ENCODE measurements around the gene KCTD8. TPM values are rescaled to one million over a fixed set of nuclear protein-coding genes. Genes with fewer than 3 reads are reported as not detected.

Gene KCTD8
- total RNA-seq, 1 donor from 2014 or later, result not detected

- no peak for DNase-seq (ENCODE audit: extremely low spot score in 2 of 2)
- Histone ChIP-seq H3K27me3 (no peaks in the 10 kb centered on the region), H3K4me3 (no peak overlapping the region), H3K4me1 (no peaks in the 10 kb centered on the region), H3K9me3 (no peaks in the 10 kb centered on the region), H3K36me3 (no peaks in the 10 kb centered on the region), H3K27ac (no peak overlapping the region)
- intact Hi-C loops (cut with DNase I), result no loop called here
- TF ChIP-seq CTCF (IDR thresholded peaks at IDR 0.05) (no peak), POLR2AphosphoS5 (IDR thresholded peaks at IDR 0.05; ENCODE audit: insufficient read depth in 1 of 2, low read depth in 1 of 2) (no peak), POLR2A (IDR thresholded peaks at IDR 0.05) (no peak)
Observed at GRCh38 chr4:44479731-44480130, 31.1 kb upstream of the KCTD8 start.

- H3K9me3 ChIP-seq, result no peaks in the 10 kb centered on the region
- DNase-seq (ENCODE audit: extremely low spot score in 2 of 2), result no peak
- TF ChIP-seq POLR2AphosphoS5 (IDR thresholded peaks at IDR 0.05; ENCODE audit: insufficient read depth in 1 of 2, low read depth in 1 of 2), result no peak
- no peak for TF ChIP-seq POLR2A (IDR thresholded peaks at IDR 0.05)
- no peak for TF ChIP-seq CTCF (IDR thresholded peaks at IDR 0.05)
- no peaks in the 10 kb centered on the region for H3K36me3 ChIP-seq
- no peaks in the 10 kb centered on the region for H3K4me1 ChIP-seq
- H3K4me3 ChIP-seq, result no peak overlapping the region
- intact Hi-C loops (cut with DNase I), result no loop called here
- no peaks in the 10 kb centered on the region for H3K27me3 ChIP-seq
- no peak overlapping the region for H3K27ac ChIP-seq
Observed at GRCh38 chr4:44462259-44462658, 13.7 kb upstream of the KCTD8 start.

- Histone ChIP-seq H3K27ac (peak overlapping the region; percentile 29), H3K9me3 (no peaks in the 10 kb centered on the region), H3K36me3 (no peaks in the 10 kb centered on the region), H3K27me3 (no peaks in the 10 kb centered on the region), H3K4me3 (peak overlapping the region; percentile 32 to 50), H3K4me1 (peaks cover 10% of the 10 kb centered on the region)
- intact Hi-C loops (cut with DNase I), result no loop called here
- no peak for DNase-seq (ENCODE audit: extremely low spot score in 2 of 2)
- TF ChIP-seq POLR2AphosphoS5 (IDR thresholded peaks at IDR 0.05; ENCODE audit: insufficient read depth in 1 of 2, low read depth in 1 of 2), result no peak
Observed at GRCh38 chr4:44447563-44448504, 775 bp downstream of the KCTD8 start.

- TF ChIP-seq POLR2A (IDR thresholded peaks at IDR 0.05) (no peak), POLR2AphosphoS5 (IDR thresholded peaks at IDR 0.05; ENCODE audit: insufficient read depth in 1 of 2, low read depth in 1 of 2) (no peak), CTCF (IDR thresholded peaks at IDR 0.05) (no peak)
- Histone ChIP-seq H3K36me3 (no peaks in the 10 kb centered on the region), H3K4me1 (peaks cover 10% of the 10 kb centered on the region), H3K27ac (no peak overlapping the region), H3K27me3 (no peaks in the 10 kb centered on the region), H3K4me3 (peak overlapping the region; percentile 32 to 50), H3K9me3 (no peaks in the 10 kb centered on the region)
- intact Hi-C loops (cut with DNase I), result no loop called here
- no peak for DNase-seq (ENCODE audit: extremely low spot score in 2 of 2)
Observed at GRCh38 chr4:44446801-44447562, 1.6 kb downstream of the KCTD8 start.

- H3K4me3 ChIP-seq, result no peak overlapping the region
- TF ChIP-seq POLR2AphosphoS5 (IDR thresholded peaks at IDR 0.05; ENCODE audit: insufficient read depth in 1 of 2, low read depth in 1 of 2) (no peak), POLR2A (IDR thresholded peaks at IDR 0.05) (no peak), CTCF (IDR thresholded peaks at IDR 0.05) (no peak)
- H3K9me3 ChIP-seq, result no peaks in the 10 kb centered on the region
- H3K27ac ChIP-seq, result no peak overlapping the region
- intact Hi-C loops (cut with DNase I), result no loop called here
- H3K4me1 ChIP-seq, result peaks cover 10% of the 10 kb centered on the region
- DNase-seq (ENCODE audit: extremely low spot score in 2 of 2), result no peak
- H3K36me3 ChIP-seq, result no peaks in the 10 kb centered on the region
- H3K27me3 ChIP-seq, result no peaks in the 10 kb centered on the region
Observed at GRCh38 chr4:44446191-44446590, 2.4 kb downstream of the KCTD8 start.
